Activated CD8-positive, alpha-beta memory T cell treated with anti-CD3 and anti-CD28 coated beads, Interleukin-2, amount 50 U/mL, for 1 hour (primary cell): ENCODE data around the gene MOB2.

ENCODE experiments used
- DNase-seq: peaks from one replicate; pipeline ENCODE4 v3.0.0-alpha.2; 2020; ENCODE audit errors: extremely low read depth

Gene MOB2, protein sequence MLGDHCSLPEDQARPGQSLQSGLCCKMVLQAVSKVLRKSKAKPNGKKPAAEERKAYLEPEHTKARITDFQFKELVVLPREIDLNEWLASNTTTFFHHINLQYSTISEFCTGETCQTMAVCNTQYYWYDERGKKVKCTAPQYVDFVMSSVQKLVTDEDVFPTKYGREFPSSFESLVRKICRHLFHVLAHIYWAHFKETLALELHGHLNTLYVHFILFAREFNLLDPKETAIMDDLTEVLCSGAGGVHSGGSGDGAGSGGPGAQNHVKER

DNA sequence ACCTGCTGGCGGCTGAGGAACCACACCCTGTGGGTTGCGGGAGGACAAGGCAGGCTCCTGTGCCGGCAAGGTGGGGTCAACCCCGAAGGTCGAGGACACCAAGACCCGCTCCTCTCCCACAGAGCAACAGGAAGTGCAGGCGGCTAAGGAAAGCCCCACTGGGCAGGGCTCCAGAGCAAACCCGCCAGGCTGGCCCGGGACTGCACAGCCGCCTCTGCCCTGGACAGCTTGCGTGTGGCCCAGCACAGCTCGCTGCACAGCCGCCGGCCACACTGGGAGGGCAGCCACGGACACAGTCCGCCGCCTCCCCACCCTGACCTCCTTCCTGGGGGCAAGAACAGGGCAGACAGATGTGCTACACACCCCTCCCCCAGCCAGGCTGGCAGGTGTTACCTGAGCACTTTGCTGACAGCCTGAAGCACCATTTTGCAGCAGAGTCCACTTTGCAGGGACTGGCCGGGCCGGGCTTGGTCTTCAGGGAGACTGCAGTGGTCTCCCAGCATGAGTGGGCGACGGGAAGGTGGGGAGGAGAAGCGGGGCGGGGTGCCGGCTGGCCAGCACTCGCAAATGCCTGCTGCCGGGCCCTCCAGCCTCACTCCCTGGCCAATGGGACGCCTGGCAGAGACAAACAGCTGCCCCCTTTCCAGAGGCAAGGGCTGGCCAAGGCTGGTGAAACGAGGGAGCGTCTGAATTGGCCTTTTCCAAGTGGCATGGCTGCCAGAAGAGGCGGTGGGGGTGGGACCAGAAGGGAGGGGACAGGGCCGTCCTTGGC, at the start of gene MOB2:
Gene MOB2 (minus strand): TSS at position 726 of the 772 bp plus-strand sequence. CDS start 223 bp downstream, at position 503.
- DNase-seq: no peak

DNA sequence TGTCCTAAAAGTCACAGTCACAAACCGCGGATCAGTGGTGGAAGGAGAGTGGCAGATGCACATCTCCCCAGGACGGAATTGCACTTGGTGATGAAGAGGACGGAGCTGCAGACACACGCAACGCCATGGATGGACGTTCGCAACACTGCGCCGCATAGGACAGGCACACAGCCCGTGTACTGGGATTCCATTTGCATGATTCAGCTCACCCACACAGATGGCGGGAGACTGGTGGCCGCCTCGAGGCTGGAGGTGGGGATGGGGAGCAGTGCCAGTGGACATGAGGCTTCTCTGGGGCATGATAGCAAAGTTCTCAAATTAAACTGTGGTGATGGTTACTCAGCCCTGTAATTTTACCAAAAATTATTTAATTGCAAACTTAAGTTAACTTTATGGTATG, 48.1 kb upstream of the MOB2 start:
- no peak for DNase-seq

DNA sequence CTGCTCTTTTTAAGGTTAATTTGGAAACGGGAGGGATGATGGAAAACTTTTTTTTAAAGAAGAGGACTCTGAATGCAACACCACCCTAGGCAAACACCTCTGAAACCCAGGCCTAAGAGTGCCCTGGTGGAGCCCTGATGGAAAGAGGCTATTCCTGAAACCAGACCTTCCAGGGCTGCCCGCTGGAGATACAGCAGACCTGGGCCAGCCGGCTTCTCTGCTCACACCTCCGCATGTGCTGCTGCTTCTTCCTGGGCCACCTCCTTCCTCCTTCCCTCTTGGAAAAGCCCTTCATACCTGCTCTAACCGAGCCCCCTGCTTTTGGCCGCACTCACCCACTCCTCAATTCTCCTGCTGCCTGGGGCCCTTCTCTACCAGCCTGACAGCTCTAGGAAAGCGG, 47.6 kb upstream of the MOB2 start:
- no peak for DNase-seq

DNA sequence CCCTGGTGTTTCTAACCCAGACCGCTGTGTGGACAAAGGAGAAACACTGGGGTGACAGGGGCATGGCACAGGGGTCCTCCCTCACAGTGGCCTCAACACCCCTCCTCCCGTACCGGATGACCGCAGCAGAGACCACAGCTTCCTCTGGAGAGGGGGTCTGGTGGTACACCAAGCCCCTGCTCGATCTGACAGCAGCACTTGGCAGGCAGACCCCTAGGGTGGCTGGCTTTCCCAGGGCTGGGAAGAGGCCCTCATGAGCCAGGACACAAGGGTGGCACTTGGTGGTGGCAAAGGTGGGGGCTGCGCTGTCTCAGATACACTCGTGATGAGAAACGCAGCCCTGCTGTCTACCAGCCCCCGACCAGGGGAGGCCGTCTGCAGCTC, 46.8 kb upstream of the MOB2 start:
- no peak for DNase-seq

DNA sequence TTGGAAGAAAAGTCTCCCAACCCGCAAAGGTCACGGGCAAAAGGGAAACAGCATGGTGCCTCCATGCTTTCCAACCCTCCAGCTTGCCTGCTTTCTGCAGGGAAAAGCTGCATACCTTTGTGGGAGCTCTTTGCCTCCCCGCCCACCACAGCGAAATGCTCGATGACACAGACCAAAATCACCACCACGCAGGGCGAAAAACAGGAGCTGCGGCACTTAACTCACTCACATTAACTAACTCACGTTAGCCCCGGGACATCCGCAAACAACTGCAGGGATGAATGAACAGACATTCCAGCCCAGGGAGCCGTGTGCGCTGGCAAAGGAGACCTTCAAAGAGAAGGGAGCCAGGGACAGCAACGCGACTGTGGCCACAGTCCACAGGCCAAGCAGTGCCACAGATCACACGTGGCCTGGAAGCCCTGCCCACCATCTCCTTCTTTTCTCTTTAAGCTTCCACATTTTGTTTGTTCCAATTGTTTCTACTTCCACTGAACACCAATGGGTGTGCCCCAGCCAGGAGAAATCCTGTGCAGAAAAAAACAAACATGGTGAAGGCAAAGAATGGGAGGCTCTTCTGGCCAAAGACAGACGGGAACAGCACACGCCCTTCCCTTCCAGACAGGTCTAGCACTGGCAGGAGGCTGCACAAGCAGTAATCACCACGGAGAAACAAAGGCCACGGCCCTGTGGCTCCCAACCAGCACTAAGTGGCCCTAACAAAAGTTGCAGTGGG, 46.2 kb upstream of the MOB2 start:
- DNase-seq: no peak

DNA sequence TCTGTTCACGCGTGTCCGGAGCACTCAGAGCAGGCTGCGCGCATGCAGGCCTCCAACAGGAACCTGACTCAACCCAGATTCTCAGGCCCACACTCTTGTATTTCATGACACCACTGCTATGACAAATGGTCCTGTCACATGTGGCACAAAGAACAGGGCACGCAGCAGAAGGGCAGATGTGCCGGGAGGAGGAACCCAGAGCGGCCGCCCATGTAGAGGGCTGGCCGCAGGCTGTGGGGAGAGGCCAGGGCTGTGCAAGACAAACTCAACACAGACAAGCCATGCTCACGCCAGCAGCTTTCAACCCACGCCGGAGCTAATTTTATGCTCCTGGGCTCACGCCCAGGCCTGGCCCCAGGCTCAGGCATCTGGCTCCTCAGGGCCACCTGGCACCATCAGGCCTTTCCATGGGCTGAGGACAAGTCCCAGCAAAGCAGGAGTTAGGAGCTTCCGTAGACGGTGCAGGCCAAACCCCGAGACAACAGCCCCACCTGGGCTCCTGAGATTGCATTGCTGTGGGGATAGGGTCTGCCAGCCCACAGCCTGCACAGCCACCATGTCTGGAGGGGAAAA, 45.5 kb upstream of the MOB2 start:
- DNase-seq: no peak

DNA sequence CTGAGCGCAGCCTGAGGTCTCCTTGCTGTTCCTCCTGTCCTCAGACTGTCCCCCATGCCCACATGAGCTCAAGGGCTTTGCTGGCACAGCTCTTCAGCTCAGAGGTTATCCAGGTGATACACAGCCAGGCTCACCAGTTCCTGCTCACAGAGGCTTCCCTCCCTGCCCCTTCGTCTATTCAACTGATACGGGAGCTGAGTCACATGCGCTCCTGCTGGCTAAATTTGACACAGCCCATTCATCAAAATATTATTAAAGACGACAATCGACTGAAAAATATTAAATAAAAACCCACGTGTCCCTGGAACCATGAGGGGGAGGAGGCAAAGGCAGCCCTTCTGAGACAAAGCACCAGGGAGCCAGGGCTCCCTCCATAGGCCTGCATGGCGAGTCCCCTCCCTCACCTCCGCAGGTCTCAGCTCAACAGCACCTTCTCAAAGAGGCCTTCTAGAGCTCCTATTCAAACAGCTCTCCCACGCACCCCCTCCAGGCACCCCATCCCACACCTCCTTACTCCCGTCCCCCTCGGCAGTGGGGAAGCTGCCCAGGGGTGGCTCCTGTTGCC, 45.0 kb upstream of the MOB2 start:
- no peak for DNase-seq

DNA sequence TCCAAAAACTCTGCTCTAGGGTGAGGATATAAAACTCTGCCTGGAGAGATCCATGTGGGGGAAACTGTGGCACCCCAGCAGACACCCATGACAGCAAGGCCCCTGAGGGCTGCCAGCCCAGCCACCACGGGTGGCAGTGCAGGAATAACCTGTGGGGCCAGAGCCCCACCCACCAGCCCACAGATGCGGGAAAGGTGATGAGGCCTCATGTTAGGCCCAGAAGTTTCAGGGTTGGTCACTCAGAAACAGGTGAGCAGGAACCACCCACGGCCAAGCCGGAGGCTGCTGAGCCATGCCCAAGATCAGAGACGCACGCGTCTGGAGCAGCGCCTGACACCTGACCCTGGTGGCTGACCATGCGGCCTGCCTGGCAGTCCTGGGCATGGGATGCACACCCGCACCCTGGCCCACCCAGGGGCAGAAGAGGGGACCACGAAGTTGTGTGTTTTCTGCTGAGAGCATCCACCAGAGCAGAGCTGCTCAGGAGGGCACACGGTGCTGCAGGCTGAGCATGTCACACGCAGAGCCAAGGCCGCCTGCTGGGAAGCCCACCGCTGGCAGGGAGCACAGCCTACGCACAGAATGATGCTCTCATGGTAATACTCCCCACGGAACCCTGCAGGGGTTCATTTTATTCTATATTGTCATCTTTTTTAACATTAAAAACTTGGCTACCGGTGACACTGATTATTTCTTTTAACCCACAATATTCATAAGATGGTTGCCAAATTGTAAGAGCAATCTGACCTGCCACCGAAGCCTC, 44.3 kb upstream of the MOB2 start:
- DNase-seq: no peak

DNA sequence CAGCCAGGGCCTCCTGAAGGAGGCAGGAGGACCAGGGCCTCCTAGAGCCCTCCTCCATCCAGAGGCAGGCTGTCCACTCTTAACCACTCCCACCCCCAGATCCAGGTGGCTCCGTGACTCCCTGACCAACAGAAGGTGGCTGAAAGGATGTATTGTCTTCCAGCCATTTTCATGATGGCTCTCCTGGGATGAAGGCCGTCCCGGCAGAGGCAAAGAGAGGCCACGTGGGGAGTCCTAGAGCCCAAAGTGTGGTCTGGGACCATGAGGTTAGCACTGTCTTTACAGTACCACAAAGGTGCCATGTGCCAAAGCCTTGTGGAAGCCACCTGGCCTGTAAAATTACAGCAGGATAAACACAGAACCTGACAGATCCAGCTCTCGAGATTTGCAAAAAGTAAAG, 43.2 kb upstream of the MOB2 start:
- DNase-seq: no peak

DNA sequence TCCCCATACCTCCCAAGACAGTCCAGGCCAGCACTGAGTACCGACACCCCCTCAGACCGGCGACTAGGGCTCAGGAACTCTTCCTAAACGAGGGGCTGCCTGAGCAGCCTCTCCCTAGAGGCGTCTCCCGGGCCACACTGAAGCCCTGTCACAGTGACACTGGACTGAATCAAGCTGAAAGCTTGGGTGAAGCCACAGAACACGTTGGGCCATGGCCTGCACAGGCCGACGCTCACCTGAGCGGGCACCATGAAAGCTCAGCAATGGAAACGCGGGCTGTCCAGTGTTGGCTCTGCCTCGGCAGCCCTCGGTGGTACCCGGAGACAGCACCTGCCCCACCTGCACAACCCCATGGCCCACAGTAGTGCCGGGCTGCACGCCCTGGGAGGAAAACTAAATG, 42.7 kb upstream of the MOB2 start:
- DNase-seq: no peak

DNA sequence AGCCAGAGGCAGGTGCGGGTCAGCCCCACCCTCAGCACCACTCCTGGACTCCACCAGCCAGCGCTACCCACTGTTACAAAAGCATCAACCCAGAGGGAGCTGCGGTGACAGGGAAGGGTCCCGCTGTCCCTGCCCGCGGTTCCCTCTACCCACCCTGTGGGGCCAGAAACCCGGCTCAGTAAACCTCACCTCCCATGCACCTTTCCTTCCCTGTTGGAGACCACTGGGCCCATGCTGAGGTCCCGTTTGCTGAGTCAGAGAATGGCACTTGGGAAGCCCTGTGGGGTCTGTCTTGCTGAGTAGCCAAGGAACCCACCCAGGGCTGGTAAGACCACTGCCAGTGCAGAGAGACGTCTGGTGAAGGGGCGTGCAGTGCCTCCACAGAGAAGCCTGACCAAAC, 42.1 kb upstream of the MOB2 start:
- no peak for DNase-seq

DNA sequence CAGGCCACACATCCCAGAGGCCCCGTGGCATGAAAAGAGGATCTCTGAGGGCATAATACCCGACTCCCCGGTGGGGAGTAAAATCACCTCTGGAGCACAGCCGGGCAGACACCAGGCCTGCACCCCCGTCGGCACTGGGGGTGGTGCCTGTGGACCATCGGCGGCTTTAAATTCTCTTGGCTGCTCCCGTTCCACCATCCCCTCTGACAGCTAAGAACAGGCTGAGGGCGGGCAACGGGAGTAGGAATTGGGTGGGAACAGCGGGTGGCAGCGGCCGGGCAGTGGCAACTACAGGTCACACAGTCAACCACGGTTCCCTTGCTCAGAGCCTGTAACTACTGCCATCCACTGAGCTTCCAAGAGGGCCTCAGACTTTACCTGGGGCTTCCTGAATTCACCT, 40.2 kb upstream of the MOB2 start:
- DNase-seq: no peak

DNA sequence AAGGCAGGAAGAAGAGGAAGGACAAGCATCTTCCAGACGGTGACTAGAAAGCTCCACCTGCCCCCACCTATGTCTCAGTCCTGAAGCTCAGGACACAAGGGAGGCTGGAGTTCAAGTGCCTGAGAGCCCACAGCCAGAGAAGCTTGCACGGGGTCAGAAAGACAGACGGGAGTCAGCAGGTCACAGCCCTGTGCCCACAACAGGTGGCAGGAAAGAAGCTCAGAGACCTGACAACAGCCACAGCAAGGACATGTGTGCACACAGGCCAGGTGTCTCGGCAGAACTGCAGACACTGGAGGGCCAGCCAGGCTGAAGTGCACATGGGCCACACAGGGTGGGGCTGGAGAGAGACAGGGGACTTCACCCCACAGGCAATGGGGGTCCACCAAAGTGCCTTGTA, 37.2 kb upstream of the MOB2 start:
- DNase-seq: no peak

DNA sequence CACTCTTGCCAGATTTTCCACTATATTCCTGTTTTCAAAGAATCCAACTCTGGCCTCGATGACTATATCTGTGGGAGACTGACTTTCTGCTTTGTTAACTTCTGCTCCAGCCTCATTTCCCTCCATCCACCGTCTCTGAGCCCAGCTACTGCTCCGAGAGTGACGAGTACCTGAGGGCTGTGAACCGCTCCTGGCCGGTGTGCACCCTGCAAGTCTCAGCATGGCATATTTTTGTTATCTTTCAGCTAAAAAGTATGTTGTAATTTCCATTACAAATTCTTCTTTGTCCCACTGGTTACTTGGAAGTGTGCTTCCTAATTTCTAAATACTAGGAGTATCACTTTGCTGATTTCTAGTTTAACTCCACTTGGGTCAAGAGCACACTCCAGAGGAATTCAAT, 36.5 kb upstream of the MOB2 start:
- no peak for DNase-seq

DNA sequence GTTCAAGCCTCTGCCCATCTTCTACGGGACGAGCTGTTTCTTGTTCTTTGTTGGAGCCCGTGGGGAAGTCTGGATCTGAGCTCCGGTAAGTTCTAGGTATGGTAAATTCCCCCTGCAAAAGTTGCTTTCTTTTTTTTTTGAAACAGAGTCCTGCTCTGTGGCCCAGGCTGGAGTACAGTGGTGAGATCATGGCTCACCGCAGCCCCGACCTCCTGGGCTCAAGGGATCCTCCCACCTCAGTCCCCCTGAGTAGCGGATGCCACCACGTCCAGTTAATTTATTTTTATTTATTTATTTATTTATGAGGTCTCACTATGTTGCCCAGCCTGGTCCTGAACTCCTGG, 35.5 kb upstream of the MOB2 start:
- DNase-seq: no peak

DNA sequence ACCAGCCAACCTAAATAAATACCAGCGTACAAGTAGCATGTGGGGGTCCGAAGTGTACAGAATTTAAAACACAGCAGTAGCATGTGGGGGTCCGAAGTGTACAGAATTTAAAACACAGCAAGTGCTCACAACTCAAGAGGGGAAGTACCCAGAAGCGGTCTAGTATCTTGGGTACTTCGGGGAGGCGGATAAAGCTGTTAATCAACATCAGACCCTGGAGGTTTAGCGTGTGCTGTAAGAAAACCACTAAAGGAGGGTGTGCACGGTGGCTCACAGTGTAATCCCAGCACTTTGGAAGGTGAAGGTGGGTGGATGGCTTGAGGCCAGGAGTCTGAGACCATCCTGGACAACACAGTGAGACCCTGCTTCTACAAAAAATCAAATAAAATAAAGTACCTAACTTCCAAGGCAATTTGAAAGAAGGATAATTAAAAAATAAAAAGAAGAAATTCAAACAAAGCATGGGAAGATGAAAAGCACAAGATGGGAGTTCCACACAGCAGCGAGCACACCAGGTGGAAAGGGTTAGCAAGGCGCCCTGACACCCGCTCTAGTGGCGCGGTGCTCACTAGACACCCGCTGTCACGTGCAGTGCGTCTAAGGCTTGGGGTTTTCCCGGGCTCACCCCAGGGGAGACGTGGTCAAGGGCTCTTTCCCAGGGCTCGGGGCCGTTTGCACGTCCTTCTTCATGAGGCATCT, 35.0 kb upstream of the MOB2 start:
- no peak for DNase-seq

DNA sequence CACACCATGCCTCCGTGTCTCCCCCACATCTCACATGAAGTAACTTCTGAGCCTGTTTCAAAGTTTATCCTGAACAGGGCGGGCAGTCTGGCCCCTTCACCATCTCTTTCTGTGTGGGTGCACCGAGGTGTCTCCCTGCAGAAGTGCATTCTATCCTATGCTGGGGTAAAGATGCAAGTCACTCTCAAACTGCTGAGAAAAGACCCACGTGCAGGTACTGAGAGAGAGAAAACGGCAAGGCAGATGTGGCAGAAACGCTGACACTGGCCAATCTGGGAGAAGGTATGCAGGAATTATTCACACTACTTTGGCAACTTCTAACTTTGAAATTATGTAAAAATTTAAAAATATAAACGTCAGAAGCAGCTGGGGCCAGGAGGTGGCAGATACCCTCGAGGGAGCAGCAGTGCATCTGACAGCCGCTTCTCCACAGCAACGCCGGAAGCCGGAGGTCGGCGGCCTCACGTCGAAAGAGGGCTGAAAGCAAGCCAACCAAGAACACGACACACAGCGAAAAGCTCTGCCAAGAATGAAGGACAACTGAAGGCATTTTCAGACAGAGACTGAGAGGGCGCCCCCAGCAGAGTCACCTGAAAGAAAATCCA, 34.2 kb upstream of the MOB2 start:
- DNase-seq: no peak

DNA sequence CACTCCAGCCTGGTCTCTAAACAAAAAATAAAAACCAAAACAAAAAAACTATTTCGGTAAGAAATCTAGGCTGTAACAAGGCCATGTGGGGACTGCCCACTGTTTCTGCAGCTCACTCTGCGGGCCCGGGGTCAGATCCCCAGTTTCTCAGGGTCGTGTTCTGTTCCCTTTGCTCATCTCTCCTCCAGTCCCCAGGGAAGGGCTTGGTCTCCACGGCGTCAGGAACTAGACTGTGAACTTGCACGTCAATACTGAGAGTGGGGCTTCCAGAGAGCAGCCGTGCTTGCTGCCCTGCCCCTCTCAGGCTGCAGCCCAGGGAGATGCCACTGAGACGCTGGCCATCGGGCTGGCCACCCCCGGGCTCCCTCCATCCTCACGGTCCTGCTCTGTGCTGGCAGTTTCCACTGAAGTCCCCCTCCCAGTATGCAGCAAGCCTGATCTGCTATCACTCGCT, 33.7 kb upstream of the MOB2 start:
- no peak for DNase-seq

DNA sequence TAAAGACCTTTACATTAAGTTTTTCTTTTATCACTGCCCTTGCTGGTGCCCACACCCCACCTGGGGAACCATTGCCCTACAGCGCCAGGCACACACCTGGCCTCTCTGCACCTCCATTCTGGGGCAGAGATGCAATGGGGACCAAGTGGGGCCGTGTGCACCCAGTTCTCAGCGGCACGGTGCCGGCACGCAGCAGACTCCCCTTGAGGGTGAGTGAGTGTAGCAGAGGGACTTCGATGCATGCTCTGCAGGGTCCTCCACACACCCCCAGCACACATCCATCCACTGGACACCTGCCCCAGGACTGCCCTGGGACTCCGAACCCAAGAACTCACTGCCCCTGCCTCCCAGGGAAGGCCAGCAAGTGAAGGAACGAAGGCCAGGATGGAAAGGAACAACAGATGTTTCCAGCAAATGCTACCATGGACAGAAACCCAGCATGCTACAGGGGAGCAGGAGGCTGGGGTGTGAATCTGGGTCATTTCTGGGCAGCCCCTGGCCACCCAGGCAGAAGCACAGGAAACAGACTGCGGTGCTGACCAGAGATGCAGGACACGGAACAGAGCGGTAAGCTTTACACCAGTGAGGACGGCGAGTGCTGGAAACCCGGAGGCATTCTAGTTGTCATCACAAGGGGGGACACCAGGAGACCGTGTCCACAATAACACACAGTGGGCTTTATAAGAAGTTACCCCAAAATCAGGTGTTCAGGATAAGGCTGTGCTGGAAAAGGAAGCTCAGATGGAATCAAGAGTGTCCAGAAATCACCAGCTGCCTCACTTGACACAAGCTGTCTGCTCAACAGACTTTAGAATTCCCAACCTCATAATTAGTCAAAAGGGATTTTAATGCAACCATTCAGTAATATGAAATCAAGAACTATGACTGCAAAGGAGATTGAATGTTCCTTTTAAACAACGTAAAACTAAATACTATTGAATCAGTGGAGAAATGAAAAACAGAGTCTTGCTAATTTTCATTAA, 32.7 kb upstream of the MOB2 start:
- no peak for DNase-seq
